ENCODE measurements around the gene PTPRN2. TPM values are rescaled to one million over a fixed set of nuclear protein-coding genes. Genes with fewer than 3 reads are reported as not detected.
A peak's percentile ranks its signal among the peaks of the same experiment; 100 is the strongest.

Gene PTPRN2
- total RNA-seq, 2 donors from 2014 or later = 30.3 to 40.7 TPM

DNA sequence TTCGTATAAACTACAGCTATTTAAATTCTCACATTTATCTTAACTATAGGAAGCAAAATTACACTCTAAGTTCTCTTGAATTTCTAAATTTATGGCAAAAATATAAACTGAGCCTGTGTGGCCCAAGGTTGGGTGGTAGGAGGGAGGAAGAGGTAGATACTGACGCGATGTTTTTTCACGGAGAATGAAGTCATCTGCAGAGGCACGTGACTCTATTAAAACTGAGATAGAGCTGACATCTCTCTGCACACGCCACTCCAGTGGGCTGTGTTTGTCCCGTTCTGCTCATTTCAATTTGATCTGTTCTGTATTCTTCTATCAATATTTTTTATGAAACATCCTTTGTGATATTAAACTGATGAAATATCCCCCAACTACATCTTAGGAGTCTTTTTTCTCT, 964.1 kb downstream of the PTPRN2 start:
- DNase-seq (no peak), ATAC-seq (no peak)
- intact Hi-C loops (cut with DNase I, micrococcal nuclease) = no loop called here

DNA sequence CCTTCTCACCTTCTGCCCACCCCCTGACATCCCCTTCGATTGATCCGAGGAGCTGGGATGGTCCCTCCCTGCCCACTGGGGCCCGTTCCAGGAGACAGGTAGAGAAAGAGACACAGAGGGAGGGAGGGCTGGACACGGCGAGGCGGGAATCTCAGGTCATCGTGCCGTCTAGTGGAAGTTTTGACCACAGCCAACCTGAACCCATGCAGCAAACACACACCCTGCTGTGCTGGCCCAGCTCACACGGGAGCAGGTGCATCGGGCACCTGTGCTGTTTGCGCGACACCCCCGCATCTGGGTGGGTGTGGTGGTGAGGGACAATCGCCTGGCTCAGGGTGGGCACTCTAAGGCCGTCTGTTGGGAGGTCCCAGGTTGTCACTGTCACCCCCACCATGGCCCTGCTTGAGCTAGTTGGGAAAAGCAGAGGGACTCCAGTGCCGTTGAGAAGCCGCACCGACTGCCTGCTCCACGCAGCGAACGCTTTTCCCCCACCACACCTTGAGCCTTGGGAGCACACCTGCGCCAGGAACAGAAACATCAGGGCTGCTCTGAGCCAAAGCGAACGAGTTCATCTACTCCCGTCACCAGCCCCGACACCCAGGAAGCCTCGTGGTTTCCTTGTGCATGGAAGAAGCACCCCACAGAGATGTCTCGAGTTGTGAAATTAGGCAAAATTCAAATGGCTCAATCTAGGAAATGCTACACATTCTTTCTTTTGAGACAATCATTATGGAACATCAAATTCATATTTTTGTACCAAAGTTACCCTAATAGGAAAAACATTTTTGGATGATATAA, 965.0 kb downstream of the PTPRN2 start:
- intact Hi-C loops (cut with DNase I, micrococcal nuclease) = no loop called here
- DNase-seq = no peak
- ATAC-seq = no peak

DNA sequence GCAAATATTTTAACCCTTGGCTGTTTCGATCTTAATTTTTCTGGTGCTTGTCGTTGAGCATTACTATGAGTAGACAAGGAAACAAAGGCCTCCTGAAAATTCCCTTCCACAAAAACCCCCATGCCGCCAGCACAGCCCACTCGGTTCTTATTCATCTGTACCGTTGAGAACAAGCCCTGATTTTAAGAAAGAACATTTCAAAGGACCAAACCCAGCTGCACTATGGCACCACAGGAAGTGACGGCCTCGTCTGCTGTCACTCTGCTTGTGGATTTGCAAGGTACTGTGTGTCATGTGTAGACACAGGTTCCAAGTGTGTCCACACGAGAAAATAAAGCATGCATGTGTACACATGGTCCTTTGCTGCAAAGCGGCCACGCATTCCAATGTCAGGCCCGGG, 965.6 kb downstream of the PTPRN2 start:
- ATAC-seq (no peak), DNase-seq (no peak)
- intact Hi-C loops (cut with DNase I, micrococcal nuclease) = no loop called here

DNA sequence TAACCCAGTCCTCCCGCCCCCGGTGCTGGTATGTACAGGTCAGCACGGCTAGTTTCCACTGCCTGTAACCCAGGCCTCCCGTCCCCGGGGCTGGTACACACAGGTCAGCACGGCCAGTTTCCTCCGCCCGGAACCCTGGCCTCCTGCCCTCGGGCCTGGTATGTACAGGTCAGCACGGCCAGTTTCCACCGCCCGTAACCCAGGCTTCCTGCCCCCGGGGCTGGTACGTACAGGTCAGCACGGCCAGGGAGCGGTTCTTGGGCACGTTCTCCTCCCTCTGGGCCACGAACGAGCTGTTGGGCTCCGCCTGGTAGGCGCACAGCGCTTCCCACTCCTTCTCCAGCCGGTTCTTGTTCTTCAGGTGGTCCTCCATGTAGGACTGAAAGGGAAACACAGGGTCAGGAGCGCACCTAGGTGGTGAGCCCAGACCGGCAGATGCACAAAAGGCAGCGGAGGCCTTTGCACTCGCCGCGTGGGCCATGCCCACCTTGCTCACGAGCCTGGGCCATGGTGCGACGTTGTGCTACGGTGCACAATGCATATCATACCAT, 966.4 kb downstream of the PTPRN2 start:
- no peak for ATAC-seq
- intact Hi-C loops (cut with DNase I, micrococcal nuclease) = no loop called here

DNA sequence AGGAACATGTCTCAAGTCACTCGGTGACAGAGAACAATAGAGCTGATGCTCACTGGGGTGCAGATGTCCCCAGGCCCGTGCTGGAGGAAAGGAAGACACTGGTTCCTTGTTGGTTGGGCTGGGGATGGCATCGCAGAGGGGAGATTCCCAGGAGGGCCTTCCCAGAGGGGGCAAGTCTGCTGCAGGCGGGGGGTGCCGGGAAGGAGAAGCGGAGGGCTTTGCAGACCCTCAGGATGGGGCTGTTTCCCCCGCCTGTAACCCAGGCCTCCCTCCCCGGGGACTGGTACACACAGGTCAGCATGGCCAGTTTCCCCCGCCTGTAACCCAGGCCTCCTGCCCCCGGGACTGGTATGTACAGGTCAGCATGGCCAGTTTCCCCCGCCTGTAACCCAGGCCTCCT, 967.0 kb downstream of the PTPRN2 start:
- intact Hi-C loops (cut with DNase I, micrococcal nuclease) = no loop called here
- DNase-seq (no peak), ATAC-seq (no peak)

More for the DNA sequence above, 966.4 kb downstream of the PTPRN2 start:
- no peak for DNase-seq

DNA sequence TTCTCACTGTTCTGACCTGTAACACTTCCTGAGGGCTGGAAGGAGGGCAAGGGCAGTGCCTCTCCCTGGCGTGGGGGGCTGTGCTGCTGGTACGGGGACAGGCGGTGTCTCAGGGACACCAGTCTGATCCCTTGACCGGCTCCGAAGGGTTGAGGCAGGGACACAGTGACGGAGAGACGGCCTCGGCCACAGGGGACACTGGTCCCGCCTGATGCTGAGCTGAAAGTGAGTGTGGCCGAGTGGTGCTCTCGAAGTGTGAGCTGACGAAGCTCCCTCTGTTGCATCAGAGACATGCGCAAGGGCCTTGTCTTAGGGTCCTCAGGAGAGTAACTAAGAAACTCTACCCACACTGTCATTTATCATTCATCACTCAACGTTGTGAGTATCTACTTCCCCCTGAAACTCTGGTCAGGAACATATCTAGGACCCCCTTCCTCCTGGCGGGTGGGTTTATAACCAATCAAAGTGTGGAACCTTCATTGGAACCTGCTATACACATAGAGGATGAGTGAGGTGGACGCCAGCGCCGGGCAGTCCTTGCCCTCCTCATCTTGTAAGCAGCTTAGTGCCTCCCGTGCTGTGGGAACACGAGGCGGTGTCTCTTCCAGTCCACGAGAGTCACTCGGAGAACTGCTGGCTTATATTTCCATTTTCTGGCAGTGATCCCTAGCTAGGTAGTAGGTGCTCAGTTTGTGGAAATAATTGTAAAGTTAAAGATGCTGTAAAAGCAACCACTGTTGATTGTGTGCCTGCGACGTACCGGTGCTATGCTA, 967.7 kb downstream of the PTPRN2 start:
- ATAC-seq = no peak
- intact Hi-C loops (cut with DNase I, micrococcal nuclease) = no loop called here
- DNase-seq = no peak

DNA sequence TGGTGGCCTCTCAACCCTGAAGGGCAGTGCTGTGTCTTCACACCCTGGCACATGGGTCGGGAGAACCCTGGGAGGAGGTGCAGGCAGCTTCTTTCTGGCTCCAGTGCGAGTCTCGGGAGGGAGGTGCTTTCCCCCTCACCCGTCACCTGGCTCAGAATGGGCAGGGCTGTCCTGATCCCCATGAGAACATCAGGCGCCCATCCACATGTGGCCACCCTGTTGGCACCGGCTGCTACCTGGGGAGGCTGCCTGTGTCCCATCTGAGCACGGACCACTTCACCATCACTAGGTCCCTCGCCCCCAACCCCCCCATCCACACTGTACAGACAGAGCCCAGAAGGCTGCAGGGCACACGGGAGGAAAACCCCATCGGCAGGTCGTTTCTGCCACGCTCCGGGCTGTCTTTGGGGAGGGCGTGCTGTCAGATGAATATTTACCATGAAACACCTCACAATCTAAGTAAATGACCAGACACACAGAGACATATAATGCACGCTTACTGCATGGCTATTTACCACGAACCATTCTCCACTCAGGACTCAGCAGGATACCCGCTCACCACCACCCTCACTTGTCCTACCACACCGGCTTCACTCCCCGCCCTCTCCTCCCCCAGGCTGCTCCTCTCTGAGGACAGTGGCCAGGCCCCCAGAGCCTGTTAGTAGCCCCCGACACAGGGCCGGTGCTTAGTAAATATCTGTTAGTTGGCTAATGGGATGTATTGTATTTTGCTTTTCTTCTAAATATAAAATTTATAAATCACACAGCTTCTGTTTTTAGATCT, 968.6 kb downstream of the PTPRN2 start:
- intact Hi-C loops (cut with DNase I, micrococcal nuclease) = no loop called here
- ATAC-seq (no peak), DNase-seq (no peak)

DNA sequence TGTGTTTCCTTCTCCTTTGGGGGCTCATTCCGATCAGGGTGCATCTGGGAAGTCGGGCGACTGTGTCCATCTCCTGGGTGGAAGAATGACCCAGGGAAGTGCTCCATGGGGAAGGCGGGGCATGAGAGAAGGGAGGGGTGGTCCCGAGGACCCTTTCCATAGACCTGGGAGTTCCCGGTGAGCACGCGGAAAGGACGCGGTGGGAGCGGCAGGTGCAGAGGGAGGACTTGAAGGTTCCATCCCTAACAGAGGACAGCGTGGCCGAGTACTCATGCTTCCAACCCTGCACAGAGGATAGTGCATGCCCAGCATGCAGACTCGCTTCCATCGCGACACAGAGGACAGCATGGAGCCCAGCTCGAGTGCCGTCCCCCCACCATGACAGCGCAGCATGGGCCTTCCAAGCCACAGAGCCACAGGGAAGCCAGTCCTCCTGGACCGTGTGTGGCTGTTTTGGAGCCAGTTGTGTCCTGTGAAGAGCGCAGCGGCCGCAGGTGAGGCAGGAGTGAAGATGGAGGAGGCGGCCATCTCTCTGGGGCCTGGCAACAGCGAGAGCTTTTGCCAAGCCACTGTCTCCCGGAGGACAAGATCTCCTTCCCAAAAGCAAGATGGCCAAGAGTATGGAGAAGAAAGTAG, 969.4 kb downstream of the PTPRN2 start:
- ATAC-seq (no peak), DNase-seq (no peak)
- intact Hi-C loops (cut with DNase I, micrococcal nuclease) = no loop called here

DNA sequence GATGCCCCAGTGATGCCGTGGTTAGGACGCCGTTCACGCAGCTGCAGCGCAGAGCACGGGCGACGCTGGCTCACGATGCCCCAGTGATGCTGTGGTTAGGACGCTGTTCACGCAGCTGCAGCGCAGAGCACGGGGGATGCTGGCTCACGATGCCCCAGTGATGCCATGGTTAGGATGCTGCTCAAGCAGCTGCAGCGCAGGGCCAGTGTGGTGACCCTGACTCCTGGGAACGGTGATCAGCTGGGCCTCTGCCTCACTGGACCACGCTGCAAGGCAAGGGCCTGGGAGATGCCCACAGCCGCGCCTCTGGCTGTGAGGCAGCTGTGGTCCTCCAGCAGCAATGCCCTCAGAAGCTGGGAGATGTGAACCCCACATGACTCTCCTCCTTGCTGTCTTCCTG, 970.2 kb downstream of the PTPRN2 start:
- ATAC-seq (no peak), DNase-seq (no peak)
- intact Hi-C loops (cut with DNase I, micrococcal nuclease) = no loop called here

DNA sequence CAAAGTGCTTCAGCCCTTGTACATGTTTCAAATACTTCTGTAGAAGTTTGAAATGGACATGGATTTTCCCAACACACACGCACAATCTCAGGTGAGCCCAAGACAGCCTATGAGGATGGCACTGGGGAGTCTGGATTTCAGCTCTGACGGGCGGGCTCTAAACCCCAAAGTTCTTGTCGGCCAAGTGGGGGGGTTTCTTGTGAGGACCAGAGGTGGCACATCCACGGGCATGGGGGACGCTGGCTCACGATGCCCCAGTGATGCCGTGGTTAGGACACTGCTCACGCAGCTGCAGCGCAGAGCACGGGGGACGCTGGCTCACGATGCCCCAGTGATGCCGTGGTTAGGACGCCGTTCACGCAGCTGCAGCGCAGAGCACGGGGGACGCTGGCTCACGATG, 970.7 kb downstream of the PTPRN2 start:
- ATAC-seq (no peak), DNase-seq (no peak)
- intact Hi-C loops (cut with DNase I, micrococcal nuclease) = no loop called here

DNA sequence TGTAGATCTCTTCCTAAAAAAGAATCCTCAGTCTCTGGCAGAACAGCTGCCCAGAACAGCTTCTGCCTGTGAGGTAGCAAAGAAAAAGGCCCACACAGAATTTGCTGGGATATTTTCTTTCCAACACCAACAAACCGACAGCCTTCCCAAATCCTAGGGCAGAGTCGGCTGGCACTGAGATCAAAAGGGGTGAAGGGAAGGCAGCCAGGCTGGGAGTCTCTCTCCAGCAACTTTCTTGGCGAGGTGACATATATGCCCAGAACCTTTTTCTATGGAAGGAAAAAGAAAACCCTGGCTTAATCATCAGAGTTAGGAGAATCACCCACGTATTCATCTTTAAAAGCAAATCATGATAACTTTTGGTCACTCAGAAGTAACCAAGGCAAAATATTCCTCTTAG, 971.2 kb downstream of the PTPRN2 start:
- intact Hi-C loops (cut with DNase I, micrococcal nuclease) = no loop called here
- DNase-seq (no peak), ATAC-seq (no peak)

DNA sequence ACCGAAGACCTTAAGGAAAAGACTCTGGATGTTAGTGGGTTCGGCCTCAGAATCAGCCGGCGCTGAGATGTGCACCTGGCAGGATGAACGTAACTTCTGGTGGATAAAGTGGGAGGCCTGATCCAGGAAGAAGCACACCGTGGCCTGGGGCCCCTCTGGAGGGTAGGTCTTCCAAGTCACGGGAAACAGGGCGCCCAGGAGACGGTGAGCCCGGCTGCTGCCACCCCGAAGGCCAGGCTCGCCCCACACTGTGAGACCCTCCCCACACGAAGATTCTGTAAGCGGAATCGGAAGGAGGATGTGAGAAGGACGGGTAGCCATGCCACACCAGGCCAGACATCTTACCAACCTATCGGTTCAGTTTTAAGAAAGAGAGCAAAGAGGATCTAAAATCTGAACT, 971.8 kb downstream of the PTPRN2 start:
- ATAC-seq (no peak), DNase-seq (no peak)
- intact Hi-C loops (cut with DNase I, micrococcal nuclease) = no loop called here

DNA sequence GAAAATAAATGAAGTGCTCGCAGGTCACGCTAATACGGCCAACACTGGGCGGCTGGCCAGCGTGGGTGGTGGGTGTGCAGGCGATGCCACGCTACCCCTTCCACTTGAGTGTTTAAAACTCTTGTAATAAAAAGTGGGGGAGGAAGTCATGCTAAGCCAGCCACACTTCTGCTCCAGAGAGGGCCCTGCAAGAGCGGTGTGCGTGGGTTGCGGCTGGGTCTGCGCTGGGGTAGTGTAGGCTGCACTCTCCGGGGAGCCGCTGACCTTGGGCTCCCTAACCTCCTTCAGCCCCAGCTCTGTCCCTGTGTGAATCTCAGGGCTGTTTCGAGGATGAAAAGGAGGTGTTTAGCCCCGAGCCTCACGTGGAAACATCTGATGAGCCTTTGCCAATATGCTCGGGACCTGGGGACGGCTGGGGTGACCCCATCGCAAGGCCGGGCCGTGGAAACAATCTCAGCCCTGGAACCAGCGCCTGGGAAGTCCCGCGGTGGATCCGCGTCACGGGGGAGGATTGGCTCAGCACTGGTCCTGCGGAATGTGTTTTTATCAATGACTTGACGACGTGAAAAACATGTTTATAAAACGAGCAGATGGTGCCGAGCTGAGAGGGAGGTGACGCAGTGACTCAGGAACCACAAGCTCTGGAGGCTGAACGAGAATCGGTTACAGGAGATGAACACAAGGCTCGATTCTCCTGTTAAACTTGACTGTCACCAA, 972.4 kb downstream of the PTPRN2 start:
- no peak for DNase-seq
- intact Hi-C loops (cut with DNase I, micrococcal nuclease) = no loop called here

DNA sequence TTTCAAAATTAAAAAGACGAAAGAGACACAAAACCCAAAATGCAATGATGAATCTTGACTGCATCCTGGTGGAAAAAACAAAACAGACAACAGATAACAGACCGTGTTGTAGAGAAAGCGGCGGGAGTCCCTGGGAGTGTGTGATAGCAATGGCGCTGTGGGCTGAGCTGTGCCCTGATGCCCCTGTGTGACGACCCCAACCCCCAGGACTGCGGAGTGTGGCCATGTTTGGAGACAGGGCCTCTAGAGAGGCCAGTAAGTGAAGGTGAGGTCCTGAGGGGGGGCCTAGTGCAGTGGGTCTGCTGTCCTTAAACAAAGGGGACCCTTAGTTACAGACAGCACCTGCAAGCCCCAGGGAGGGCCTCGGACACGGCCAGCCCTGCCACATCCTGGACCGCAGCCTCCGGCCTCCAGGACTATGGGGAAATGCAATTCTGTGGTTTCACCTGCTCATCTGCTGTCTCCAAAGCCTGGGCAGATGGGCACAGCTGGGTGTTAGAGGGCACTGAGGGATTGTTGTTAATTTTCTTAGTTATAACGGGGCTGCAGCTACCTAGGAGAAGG, 973.1 kb downstream of the PTPRN2 start:
- ATAC-seq = no peak
- DNase-seq = no peak
- intact Hi-C loops (cut with DNase I, micrococcal nuclease) = no loop called here

More for the DNA sequence above, 972.4 kb downstream of the PTPRN2 start:
- ATAC-seq = no peak

DNA sequence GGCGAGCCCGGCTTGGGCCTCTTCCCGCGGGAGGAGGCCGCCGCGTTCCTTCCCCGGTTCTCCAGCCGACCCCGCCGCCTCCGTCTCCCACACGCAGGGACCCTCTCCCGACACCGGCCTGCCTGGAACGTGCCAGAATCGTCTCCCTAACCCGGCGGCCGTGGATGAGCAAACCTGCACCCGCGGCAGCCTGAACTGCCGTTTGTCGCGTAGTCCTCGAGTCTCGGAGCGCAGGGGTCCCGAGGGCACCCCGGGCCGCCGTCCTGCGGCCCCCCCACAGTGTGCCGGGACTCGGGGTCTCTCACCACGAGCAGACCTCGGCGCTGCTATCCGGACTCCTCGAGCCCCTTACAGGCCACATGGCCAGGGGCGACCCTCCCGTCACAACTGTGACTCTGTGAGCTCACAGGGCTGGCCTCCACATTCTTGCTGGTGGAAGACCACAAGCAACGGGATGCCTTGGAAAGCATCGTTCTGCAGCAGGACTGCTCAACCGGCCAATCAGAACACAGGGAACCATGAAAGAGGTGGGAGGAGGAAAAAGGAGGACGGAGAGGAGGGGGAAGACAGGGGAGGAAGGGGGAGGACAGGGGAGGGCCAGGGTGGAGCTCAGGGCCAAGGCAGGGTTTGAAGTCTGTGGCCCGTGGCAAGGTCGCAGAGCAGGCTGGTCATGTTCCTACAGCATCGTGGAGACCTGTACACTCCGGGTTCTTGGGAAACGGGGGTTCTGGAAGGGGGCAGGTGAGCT, 973.9 kb downstream of the PTPRN2 start:
- DNase-seq = no peak
- ATAC-seq = no peak
- intact Hi-C loops (cut with DNase I, micrococcal nuclease) = no loop called here

DNA sequence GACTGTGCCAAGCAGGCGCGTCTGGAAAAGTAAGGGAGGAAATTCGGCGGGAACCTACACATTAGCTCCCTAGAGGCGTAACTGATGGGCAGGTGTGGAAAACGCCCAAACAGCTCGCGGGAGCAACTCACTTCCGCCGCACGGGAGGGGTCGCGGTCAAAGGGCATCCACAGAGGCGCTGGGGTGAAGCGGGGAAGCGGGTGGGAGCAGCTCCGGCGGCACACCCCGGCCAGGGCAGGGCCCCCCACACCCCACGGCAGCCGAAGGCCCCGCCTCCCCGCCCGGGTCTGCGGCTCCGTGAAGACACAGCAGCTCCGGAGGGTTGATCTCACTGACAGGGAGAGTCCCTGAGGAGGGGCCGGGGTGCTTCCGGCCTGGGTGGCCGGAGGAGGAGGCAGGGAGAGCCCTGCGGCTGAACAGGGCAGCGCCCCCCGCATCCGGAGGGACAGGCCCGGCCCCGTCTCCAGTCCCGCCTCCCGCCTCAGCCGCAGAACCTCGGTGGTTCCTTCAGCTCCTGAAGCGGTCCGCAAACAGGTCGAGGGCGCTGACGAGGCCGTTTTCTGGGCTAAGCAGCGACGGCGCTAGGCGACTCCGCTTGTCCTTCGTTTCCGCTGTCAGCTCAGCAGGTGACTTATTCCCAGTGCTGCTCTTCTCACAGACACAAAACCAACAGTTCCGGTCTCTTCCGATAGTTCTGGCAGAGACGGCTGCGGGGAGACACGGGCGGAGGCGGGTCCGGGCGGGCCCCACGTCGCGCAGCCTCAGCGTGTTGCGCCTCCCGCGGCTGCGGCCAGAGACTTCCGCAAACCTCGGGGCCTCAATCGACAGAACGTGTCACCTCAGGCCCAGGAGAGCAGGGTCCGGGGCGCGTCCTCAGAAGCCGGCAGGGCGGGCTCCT, 974.7 kb downstream of the PTPRN2 start:
- ATAC-seq (peak; percentile 84), DNase-seq (peak in 1 of 2 donors; percentile 61)
- intact Hi-C loops (cut with DNase I, micrococcal nuclease) = no loop called here
